ENCODE results near the gene HOXA4. TPM values are rescaled to one million over a fixed set of nuclear protein-coding genes. Genes with fewer than 3 reads are reported as not detected.

Gene HOXA4
- total RNA-seq, 1 donor from 2014 or later, result 1.1 TPM

GRCh38 chr7:27160546-27161213, 30.1 kb upstream of the HOXA4 start:
- DNase-seq (ENCODE audit: low spot score), result peak; percentile 92
- intact Hi-C loops (cut with DNase I), result loop anchor here (2.0 to 10.0 kb wide), 3 partner anchors 474 to 1296 kb away; no protein-coding TSS in a partner anchor

- intact Hi-C loops (cut with DNase I), result loop anchor here (2.0 to 10.0 kb wide), 3 partner anchors 473 to 1295 kb away; no protein-coding TSS in a partner anchor
- DNase-seq (ENCODE audit: low spot score), result peak; percentile 54
These were observed 29.6 kb upstream of the HOXA4 start for GRCh38 chr7:27160145-27160545.

- peak; percentile 56 for DNase-seq (ENCODE audit: low spot score)
These were observed 28.9 kb upstream of the HOXA4 start for GRCh38 chr7:27159266-27160144.

DNA sequence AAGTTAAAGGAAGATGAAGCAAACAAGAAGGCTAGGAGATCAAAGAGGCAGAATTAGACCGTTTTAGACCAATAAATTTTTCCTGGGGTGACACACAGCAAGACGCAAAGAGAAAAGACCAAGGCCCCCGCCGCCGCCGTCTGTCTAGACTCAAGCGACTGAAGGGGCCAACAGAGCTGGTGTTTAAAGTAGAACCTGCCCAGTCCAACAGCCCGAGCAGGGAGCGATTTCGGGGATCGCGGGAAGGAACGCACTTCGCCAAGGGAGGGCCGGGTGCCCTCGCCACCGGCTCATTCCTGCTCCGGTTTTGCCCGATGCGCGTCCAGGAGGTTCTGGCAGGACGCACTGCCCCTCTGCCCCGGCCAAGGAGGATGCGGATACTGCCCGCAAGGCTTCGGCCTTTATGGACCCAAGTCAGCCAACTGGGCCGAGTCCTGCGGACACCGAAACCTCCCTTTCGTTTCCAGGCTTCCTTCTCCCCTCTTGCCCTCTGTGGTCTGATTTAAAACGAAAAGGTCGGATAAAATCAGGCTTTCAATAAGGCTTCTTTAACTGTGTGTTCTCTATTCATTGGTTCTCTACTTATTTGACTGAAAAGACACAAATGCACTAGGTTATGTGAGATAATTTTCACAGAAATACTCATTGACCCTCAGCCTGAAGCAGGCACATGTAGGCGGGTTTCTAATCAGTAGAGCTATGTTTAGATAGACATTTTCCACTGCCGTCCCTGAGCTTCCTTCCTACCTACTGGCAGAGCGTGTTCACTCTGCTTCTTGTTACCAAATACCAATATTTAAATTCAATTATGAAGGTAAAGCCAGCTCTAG, 28.1 kb upstream of the HOXA4 start:
- DNase-seq (ENCODE audit: low spot score), result peak; percentile 38
- intact Hi-C loops (cut with DNase I), result no loop called here

More at GRCh38 chr7:27159266-27160144, 28.9 kb upstream of the HOXA4 start:
- intact Hi-C loops (cut with DNase I), result loop anchor here (2.0 to 10.0 kb wide), 3 partner anchors 473 to 1295 kb away; no protein-coding TSS in a partner anchor

GRCh38 chr7:27157702-27158431, 27.3 kb upstream of the HOXA4 start:
- intact Hi-C loops (cut with DNase I), result no loop called here
- DNase-seq (ENCODE audit: low spot score), result no peak

DNA sequence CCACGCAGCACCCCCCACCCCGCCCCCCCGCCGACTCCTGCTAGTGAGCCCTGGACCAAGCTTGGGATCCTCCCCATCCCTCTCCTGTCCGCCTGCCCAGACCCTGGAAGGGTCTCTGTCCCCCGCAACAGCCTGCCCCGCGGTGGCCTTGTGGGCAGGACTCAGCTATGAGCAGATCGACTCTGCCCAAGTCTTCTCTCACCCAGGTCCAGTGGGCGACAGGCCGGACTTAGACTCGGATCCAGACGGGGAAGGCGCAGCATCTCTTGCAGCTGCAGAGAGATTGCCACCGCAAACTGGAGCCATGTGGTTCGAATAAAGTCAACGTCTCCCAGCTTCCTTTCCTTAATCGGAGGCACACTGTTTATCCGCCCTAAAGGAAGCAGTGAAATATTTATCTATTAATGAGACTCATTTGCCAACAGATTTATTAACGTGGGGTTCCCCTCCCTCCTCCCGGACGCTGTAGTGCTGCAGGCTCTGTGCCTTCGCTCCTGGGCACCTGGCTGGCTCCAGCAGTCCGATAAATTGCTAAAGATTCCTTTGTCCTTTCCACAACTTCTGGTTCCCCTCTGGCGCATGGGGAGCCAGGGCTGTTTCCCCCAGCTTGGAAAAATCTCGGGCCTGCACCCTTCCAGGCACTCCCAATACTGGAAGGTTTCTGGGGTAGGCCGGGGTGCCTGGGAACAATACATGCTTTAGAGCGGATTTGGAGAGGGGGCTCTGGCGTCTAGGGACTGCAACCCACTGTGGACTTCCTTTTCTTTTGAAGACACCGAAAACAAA, 26.6 kb upstream of the HOXA4 start:
- intact Hi-C loops (cut with DNase I), result no loop called here
- no peak for DNase-seq (ENCODE audit: low spot score)

- no peak for DNase-seq (ENCODE audit: low spot score)
- intact Hi-C loops (cut with DNase I), result no loop called here
These were observed 25.9 kb upstream of the HOXA4 start, which contains the start of gene HOXA7 for GRCh38 chr7:27156508-27156898. Gene HOXA7, minus strand, starts transcription at chr7:27156675. Its CDS starts 130 bp downstream, at chr7:27156545.

GRCh38 chr7:27155816-27156507, 25.4 kb upstream of the HOXA4 start:
- no peak for DNase-seq (ENCODE audit: low spot score)
- intact Hi-C loops (cut with DNase I), result no loop called here

- DNase-seq (ENCODE audit: low spot score), result peak; percentile 71
- intact Hi-C loops (cut with DNase I), result no loop called here
These were observed 24.6 kb upstream of the HOXA4 start for GRCh38 chr7:27154901-27155815.

DNA sequence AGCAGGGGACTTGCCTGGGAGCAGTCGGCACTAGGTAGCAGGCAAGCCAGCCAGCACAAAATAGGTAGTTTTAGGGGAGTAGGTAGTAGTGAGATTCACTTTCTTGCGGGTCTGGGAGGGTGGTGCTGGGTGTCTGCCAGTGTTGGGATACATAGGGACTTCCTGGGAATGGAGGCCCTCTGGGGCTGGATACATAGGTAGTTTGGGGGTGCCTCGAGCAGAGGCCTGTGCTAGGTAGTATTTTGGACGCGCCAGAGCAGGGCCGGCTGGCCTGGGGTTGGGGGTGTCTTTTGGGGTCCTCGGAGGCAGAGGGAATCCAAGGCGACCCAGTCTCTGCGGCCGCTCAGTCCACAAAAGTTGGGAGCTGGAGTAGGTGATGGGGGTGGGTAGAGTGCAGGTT, 23.8 kb upstream of the HOXA4 start:
- no peak for DNase-seq (ENCODE audit: low spot score)
- intact Hi-C loops (cut with DNase I), result no loop called here

GRCh38 chr7:27153526-27153925, 23.0 kb upstream of the HOXA4 start:
- intact Hi-C loops (cut with DNase I), result no loop called here
- DNase-seq (ENCODE audit: low spot score), result no peak

DNA sequence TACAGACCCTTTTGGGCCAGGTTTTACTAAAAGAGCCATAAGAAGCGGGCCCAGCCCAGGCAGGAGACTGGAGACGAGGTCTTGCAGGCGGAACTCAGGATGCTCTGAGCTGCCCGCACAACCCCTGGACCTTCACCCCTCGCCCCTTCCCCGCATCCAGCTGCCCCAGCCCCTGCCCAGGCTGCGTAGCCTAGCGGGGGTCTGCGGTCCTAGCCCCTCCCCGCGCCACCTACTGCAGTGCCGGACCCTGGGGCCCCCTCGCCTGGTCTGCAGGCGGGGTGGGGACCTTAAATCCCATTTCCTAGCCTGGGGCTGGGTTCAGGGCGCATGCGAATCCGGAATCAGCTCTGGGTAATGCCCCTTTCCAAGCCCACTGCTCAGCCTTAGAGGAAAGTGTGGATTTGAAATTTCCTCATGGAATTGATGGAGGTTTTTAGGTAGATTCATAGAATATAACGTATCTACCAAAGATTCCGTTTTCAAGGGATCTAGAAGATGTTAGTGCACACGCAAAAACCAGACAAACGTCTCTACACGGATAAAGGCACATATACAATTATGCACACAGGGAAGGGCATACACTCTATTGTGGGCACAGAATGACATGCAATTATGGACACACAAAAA, 22.4 kb upstream of the HOXA4 start:
- peak; percentile 44 for DNase-seq (ENCODE audit: low spot score)
- intact Hi-C loops (cut with DNase I), result no loop called here

- intact Hi-C loops (cut with DNase I), result no loop called here
- DNase-seq (ENCODE audit: low spot score), result peak; percentile 41
These were observed 21.6 kb upstream of the HOXA4 start, which contains the start of gene HOXA3 for GRCh38 chr7:27151931-27152815. Gene HOXA3, minus strand, starts transcription at chr7:27152583. Its CDS starts 41,943 bp downstream, at chr7:27110640.

GRCh38 chr7:27151341-27151930, 20.9 kb upstream of the HOXA4 start:
- intact Hi-C loops (cut with DNase I), result no loop called here
- no peak for DNase-seq (ENCODE audit: low spot score)
